Choroid plexus epithelial cell (primary cell): ENCODE measurements around the gene ICOS.

Experiments used
- DNase-seq: peaks from one replicate; pipeline ENCODE4 v3.0.0-alpha.2; 2010; ENCODE audit warnings: low read depth
- H3K4me3 ChIP-seq: 2 replicates; pipeline ENCODE4 v1.5.1; 2011; ENCODE audit warnings: low read depth, mild to moderate bottlenecking, control low read depth, low read length, moderate library complexity
- TF ChIP-seq, protein P1 (sequence below): conservative IDR thresholded peaks from 2 replicates; pipeline ENCODE4 v1.5.1; 2011; ENCODE audit warnings: low read depth, mild to moderate bottlenecking, control low read depth, inconsistent platforms, low read length, moderate library complexity

The ICOS gene

DNA sequence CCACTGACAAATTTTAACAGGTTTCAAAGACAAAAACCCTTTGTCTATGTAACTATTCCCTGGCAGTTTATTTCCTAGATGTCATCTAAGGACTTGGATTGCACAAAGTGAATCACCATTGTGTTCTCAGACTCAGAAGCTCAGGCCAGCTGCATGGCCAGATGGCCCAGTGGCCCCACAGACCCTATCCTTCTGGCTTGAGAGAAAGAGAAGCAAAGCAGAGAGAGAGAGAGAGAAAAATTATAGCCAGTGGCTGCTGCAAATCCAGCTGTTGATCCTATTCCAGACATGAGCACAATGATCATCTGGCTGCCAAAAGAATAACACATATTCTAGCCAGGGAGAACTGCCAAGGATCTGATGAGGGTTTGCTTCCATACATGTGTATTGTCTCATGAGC lies 43.2 kb upstream of the ICOS start:
- TF ChIP-seq, protein P1, sequence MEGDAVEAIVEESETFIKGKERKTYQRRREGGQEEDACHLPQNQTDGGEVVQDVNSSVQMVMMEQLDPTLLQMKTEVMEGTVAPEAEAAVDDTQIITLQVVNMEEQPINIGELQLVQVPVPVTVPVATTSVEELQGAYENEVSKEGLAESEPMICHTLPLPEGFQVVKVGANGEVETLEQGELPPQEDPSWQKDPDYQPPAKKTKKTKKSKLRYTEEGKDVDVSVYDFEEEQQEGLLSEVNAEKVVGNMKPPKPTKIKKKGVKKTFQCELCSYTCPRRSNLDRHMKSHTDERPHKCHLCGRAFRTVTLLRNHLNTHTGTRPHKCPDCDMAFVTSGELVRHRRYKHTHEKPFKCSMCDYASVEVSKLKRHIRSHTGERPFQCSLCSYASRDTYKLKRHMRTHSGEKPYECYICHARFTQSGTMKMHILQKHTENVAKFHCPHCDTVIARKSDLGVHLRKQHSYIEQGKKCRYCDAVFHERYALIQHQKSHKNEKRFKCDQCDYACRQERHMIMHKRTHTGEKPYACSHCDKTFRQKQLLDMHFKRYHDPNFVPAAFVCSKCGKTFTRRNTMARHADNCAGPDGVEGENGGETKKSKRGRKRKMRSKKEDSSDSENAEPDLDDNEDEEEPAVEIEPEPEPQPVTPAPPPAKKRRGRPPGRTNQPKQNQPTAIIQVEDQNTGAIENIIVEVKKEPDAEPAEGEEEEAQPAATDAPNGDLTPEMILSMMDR = no peak
- H3K4me3 ChIP-seq = no peak overlapping the region
- no peak for DNase-seq

DNA sequence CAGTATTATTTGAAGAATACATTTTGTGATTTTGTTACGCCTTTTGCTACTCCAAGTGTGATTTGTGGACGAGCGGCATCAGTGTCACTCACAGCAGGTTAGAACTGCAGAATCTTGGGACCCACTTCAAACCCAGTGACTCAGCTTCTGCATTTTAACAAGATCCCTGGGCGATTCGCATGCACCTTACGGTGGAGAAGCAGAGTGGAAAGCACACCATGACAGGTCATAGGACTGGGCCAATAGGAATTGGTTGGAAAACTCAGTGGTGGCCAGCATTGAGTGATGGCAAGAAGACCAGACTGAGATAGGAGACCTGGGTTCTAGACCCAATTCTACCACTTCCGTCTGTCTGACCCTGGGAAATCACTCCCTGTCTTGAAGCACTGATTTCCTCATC lies 42.7 kb upstream of the ICOS start:
- H3K4me3 ChIP-seq = no peak overlapping the region
- DNase-seq = no peak
- TF ChIP-seq, protein P1 = no peak

DNA sequence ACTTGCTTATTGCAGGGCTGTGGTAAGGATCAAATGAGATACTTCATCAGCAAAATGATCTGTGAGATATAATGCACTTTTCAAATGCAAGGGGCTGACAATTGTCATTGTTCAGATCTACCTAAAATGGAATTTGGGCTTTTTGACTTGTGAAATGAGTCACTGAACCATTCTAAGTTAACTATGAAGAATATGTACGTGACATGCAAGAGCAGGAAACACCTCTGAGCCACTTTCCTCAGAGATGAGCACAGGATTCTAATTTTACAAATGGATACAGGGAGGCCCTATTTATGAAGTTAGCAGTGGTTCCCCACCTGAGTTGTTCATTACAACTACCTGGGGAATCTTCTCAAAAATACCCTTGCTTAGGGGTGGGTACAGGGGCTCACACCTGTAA lies 42.3 kb upstream of the ICOS start:
- no peak overlapping the region for H3K4me3 ChIP-seq
- DNase-seq = no peak
- TF ChIP-seq, protein P1 = no peak

DNA sequence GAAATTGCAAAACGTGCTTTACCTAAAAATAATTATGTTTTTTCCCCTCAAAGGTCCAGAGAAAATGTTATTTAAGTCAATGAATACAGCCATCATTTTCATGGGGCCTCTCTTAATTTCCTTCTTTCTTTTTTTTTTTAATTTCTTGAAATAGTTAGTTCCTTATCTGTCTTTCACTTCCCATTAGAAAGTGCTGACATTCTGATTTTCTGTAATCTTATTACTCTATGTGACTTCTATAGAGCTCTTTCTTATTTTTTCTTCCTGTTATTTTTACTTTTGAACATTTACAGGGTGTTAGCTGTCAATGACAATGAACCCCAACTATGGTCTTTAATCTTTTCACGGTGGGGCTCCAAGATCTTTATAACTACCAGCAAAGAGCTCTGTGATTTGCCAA lies 39.0 kb upstream of the ICOS start:
- TF ChIP-seq, protein P1 = no peak
- H3K4me3 ChIP-seq = no peak overlapping the region
- no peak for DNase-seq

DNA sequence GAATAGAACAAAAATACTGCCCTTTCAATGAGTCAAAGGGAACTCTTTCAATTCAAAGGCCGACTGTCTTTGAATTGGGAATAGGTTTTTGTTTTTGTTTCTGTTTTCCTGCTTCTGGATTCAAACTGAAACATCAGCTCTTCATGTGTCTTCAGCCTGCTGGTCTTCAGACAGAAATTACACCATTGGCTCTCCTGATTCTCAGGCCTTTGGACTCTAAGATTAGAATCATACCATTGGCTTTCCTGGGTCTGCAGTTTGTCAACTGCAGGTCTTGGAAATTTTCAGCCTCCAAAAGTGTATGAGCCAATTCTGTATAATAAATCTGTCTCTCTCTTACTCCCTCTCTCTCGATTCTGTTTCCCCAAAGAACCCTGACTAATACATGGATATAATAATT lies 37.9 kb upstream of the ICOS start:
- TF ChIP-seq, protein P1 = no peak
- no peak overlapping the region for H3K4me3 ChIP-seq
- no peak for DNase-seq

DNA sequence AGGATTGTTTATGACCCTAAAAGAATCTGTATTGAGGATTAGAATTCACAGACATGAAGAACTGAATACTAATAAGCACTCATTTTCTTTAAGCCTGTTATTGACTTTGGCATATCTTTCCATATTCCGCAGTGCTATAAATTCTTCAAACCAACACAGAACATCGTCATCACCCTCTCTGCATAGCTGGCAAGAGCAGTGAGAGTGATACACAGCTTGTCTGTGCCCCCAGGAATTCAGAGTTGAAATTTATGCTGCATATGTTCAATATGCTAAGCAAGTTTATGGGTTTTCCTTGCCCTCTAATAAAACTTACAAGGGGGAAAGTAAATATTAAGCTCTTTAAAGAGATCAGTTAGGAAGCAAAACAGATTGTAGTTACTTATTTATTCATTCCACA lies 36.3 kb upstream of the ICOS start:
- TF ChIP-seq, protein P1 = no peak
- H3K4me3 ChIP-seq = no peak overlapping the region
- no peak for DNase-seq

DNA sequence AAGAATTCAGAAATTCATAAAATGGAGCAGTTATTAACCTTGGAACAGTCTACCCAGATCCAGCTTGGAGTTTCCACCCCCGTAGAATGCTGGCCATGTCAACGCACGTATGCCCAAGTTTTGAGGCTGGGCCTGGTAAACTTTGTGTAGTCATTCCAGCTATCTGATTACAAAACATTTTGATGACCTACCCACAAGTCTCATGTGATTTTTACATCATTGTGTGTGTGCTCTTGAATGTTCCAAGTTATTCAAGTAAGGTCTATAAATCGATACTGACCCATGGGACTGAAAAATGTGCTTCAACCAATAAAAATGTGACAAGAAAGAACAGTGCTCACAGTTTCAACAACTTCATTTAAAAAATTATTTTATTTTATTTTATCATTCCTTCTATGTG lies 32.5 kb upstream of the ICOS start:
- TF ChIP-seq, protein P1 = no peak
- no peak overlapping the region for H3K4me3 ChIP-seq
- DNase-seq = no peak
